Inferior parietal cortex (tissue), 1 donor: Measurements from ENCODE around the gene SPTBN4.
"Not testable (repeated sequence)": the region's sequence is repeated elsewhere in the genome, so short reads cannot be mapped to it uniquely, and the experiment has no call there.

Source experiments
- DNase-seq: peaks from one replicate; pipeline ENCODE4 v3.0.0-alpha.2; 2016; ENCODE audit errors: extremely low spot score

The SPTBN4 gene

GRCh38 chr19:40588110-40588854 lies 121.5 kb downstream of the SPTBN4 start:
- DNase-seq, result no peak

- no peak for DNase-seq
Observed at GRCh38 chr19:40588926-40589569, 122.2 kb downstream of the SPTBN4 start.

GRCh38 chr19:40589591-40590429 lies 123.0 kb downstream of the SPTBN4 start:
- no peak for DNase-seq

- DNase-seq, result no peak
Observed at GRCh38 chr19:40590464-40591265, 123.9 kb downstream of the SPTBN4 start.

GRCh38 chr19:40591724-40592123 lies 124.9 kb downstream of the SPTBN4 start:
- not testable (repeated sequence) for DNase-seq

GRCh38 chr19:40592170-40592569 lies 125.4 kb downstream of the SPTBN4 start:
- peak; percentile 80 for DNase-seq

GRCh38 chr19:40594255-40594654 lies 127.5 kb downstream of the SPTBN4 start:
- DNase-seq, result no peak

- no peak for DNase-seq
Observed at GRCh38 chr19:40594657-40595091, 127.9 kb downstream of the SPTBN4 start.

- no peak for DNase-seq
Observed at GRCh38 chr19:40596608-40597328, 130.0 kb downstream of the SPTBN4 start.

- DNase-seq, result no peak
Observed at GRCh38 chr19:40597329-40597838, 130.6 kb downstream of the SPTBN4 start.

GRCh38 chr19:40598121-40598917 lies 131.5 kb downstream of the SPTBN4 start:
- DNase-seq, result peak; percentile 90

- DNase-seq, result no peak
Observed at GRCh38 chr19:40598918-40599307, 132.1 kb downstream of the SPTBN4 start.

GRCh38 chr19:40599331-40599901 lies 132.6 kb downstream of the SPTBN4 start:
- no peak for DNase-seq

GRCh38 chr19:40599902-40600569 lies 133.2 kb downstream of the SPTBN4 start:
- DNase-seq, result no peak

- DNase-seq, result no peak
Observed at GRCh38 chr19:40600570-40601133, 133.9 kb downstream of the SPTBN4 start.

GRCh38 chr19:40601134-40601974 lies 134.6 kb downstream of the SPTBN4 start, which contains the start of gene LTBP4:
TSS of gene LTBP4 (plus strand) at chr19:40601369. CDS start at chr19:40601388, 19 bp downstream.
- DNase-seq, result no peak

GRCh38 chr19:40603071-40603388 lies 136.2 kb downstream of the SPTBN4 start:
- DNase-seq, result no peak
